Measurements from ENCODE around the gene RAB39A.
"Not testable (repeated sequence)": the region's sequence is repeated elsewhere in the genome, so short reads cannot be mapped to it uniquely, and the experiment has no call there.

DNA sequence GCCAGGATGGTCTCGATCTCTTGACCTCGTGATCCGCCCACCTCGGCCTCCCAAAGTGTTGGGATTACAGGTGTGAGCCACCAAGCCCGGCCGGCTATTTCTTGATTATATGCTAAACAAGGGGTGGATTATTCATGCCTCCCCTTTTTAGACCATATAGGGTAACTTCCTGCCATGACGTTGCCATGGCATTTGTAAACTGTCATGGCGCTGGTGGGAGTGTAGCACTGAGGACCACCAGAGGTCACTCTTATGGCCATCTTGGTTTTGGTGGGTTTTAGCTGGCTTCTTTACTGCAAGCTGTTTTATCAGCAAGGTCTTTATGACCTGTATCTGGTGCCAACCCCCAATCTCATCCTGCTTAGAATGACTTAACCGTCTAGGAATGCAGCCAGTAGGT lies 46.8 kb upstream of the RAB39A start:
- TF ChIP-seq, protein P1, sequence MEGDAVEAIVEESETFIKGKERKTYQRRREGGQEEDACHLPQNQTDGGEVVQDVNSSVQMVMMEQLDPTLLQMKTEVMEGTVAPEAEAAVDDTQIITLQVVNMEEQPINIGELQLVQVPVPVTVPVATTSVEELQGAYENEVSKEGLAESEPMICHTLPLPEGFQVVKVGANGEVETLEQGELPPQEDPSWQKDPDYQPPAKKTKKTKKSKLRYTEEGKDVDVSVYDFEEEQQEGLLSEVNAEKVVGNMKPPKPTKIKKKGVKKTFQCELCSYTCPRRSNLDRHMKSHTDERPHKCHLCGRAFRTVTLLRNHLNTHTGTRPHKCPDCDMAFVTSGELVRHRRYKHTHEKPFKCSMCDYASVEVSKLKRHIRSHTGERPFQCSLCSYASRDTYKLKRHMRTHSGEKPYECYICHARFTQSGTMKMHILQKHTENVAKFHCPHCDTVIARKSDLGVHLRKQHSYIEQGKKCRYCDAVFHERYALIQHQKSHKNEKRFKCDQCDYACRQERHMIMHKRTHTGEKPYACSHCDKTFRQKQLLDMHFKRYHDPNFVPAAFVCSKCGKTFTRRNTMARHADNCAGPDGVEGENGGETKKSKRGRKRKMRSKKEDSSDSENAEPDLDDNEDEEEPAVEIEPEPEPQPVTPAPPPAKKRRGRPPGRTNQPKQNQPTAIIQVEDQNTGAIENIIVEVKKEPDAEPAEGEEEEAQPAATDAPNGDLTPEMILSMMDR (IDR thresholded peaks at IDR 0.05) = not testable (repeated sequence)
- not testable (repeated sequence) for TF ChIP-seq POLR2A (IDR thresholded peaks at IDR 0.05)

Data from testis (tissue), 2 donors.